WERI-Rb-1 (cell line): Measurements from ENCODE around the gene ZNF212.

ENCODE experiments used
- DNase-seq: peaks from one replicate; pipeline ENCODE4 v3.0.0-alpha.2; 2020
- H3K27ac ChIP-seq: fragments of 250-450 bp; sonication (Bioruptor Pico); 2 replicates; pipeline ENCODE4 v1.5.1; 2020; ENCODE audit warnings: mild to moderate bottlenecking, moderate library complexity
- H3K27me3 ChIP-seq: fragments of 250-450 bp; sonication (Bioruptor Pico); 2 replicates; pipeline ENCODE4 v1.5.1; 2021; ENCODE audit warnings: mild to moderate bottlenecking, low read depth, moderate library complexity; ENCODE audit not compliant: insufficient read depth, severe bottlenecking
- H3K36me3 ChIP-seq: fragments of 250-450 bp; sonication (Bioruptor Pico); 2 replicates; pipeline ENCODE4 v1.5.1; 2020; ENCODE audit warnings: mild to moderate bottlenecking, moderate library complexity
- H3K4me3 ChIP-seq: 2 replicates; pipeline ENCODE4 v1.5.1; 2011; ENCODE audit warnings: low read depth, mild to moderate bottlenecking, control low read depth, low read length
- H3K9me3 ChIP-seq: fragments of 250-450 bp; sonication (Bioruptor Pico); 2 replicates; pipeline ENCODE4 v1.5.1; 2021; ENCODE audit warnings: mild to moderate bottlenecking, moderate library complexity; ENCODE audit not compliant: severe bottlenecking
- CTCF ChIP-seq: IDR thresholded peaks from 2 replicates; pipeline ENCODE4 v1.5.1; 2011; ENCODE audit warnings: low read depth, mild to moderate bottlenecking, control low read depth, inconsistent platforms, low read length

The ZNF212 gene

GRCh38 chr7:149205690-149206381 is 33.6 kb upstream of the ZNF212 start:
- no peak for TF ChIP-seq CTCF
- Histone ChIP-seq H3K9me3 (no peaks in the 10 kb centered on the region), H3K27ac (no peak overlapping the region), H3K27me3 (no peaks in the 10 kb centered on the region), H3K36me3 (peaks cover 93% of the 10 kb centered on the region), H3K4me3 (no peak overlapping the region)
- DNase-seq = no peak

- peaks cover 93% of the 10 kb centered on the region for H3K36me3 ChIP-seq
- no peak overlapping the region for H3K27ac ChIP-seq
- H3K4me3 ChIP-seq = no peak overlapping the region
- H3K9me3 ChIP-seq = no peaks in the 10 kb centered on the region
- no peak for TF ChIP-seq CTCF
- no peak for DNase-seq
- H3K27me3 ChIP-seq = no peaks in the 10 kb centered on the region
These were observed 32.0 kb upstream of the ZNF212 start for GRCh38 chr7:149207324-149208035.

- TF ChIP-seq CTCF = peak; percentile 75
- Histone ChIP-seq H3K27me3 (no peaks in the 10 kb centered on the region), H3K27ac (no peak overlapping the region), H3K36me3 (peaks cover 93% of the 10 kb centered on the region), H3K9me3 (no peaks in the 10 kb centered on the region), H3K4me3 (no peak overlapping the region)
- peak; percentile 64 for DNase-seq
These were observed 29.8 kb upstream of the ZNF212 start for GRCh38 chr7:149209518-149210269.

- H3K9me3 ChIP-seq = no peaks in the 10 kb centered on the region
- H3K27ac ChIP-seq = no peak overlapping the region
- no peak for DNase-seq
- TF ChIP-seq CTCF = no peak
- no peak overlapping the region for H3K4me3 ChIP-seq
- no peaks in the 10 kb centered on the region for H3K27me3 ChIP-seq
- peaks cover 93% of the 10 kb centered on the region for H3K36me3 ChIP-seq
These were observed 28.9 kb upstream of the ZNF212 start for GRCh38 chr7:149210551-149210950.

GRCh38 chr7:149214020-149214720 is 25.3 kb upstream of the ZNF212 start:
- DNase-seq = no peak
- Histone ChIP-seq H3K9me3 (no peaks in the 10 kb centered on the region), H3K36me3 (peaks cover 90% of the 10 kb centered on the region), H3K27ac (no peak overlapping the region), H3K4me3 (no peak overlapping the region), H3K27me3 (no peaks in the 10 kb centered on the region)
- TF ChIP-seq CTCF = no peak
